CD4-positive, alpha-beta T cell treated with Interleukin-17A for 4 hours (primary cell): ENCODE data around the gene CLPTM1.
"Not testable (repeated sequence)": the region's sequence is repeated elsewhere in the genome, so short reads cannot be mapped to it uniquely, and the experiment has no call there.

Source experiments
- DNase-seq: peaks from one replicate; pipeline ENCODE4 v3.0.0-alpha.2; 2020; ENCODE audit warnings: mixed read lengths

Gene CLPTM1

GRCh38 chr19:44942067-44942571 is 13.1 kb upstream of the CLPTM1 start, which contains the start of gene APOC4:
Gene APOC4 (plus strand): TSS chr19:44942237. CDS start chr19:44942278, 41 bp downstream.
- no peak for DNase-seq

GRCh38 chr19:44943801-44944249 is 11.4 kb upstream of the CLPTM1 start:
- no peak for DNase-seq

- no peak for DNase-seq
These were observed 8.1 kb upstream of the CLPTM1 start for GRCh38 chr19:44947041-44947581.

GRCh38 chr19:44948237-44948636 is 6.9 kb upstream of the CLPTM1 start:
- no peak for DNase-seq

- DNase-seq: no peak
These were observed 6.3 kb upstream of the CLPTM1 start for GRCh38 chr19:44948763-44949374.

- DNase-seq: no peak
These were observed 5.6 kb upstream of the CLPTM1 start for GRCh38 chr19:44949550-44949949.

- peak; percentile 73 for DNase-seq
These were observed 3.7 kb upstream of the CLPTM1 start for GRCh38 chr19:44951179-44952159.

GRCh38 chr19:44954278-44954648 is 917 bp upstream of the CLPTM1 start:
- DNase-seq: no peak

- no peak for DNase-seq
These were observed 592 bp downstream of the CLPTM1 start for GRCh38 chr19:44955505-44956439.

GRCh38 chr19:44957526-44957925 is 2.3 kb downstream of the CLPTM1 start:
- DNase-seq: no peak

- DNase-seq: no peak
These were observed 2.9 kb downstream of the CLPTM1 start for GRCh38 chr19:44958090-44958489.

GRCh38 chr19:44959691-44960090 is 4.5 kb downstream of the CLPTM1 start:
- DNase-seq: no peak

- DNase-seq: no peak
These were observed 5.9 kb downstream of the CLPTM1 start for GRCh38 chr19:44960906-44961728.

GRCh38 chr19:44961821-44962220 is 6.6 kb downstream of the CLPTM1 start:
- no peak for DNase-seq

GRCh38 chr19:44968118-44968517 is 12.9 kb downstream of the CLPTM1 start:
- DNase-seq: no peak

- no peak for DNase-seq
These were observed 13.5 kb downstream of the CLPTM1 start for GRCh38 chr19:44968670-44969069.

- DNase-seq: no peak
These were observed 14.3 kb downstream of the CLPTM1 start for GRCh38 chr19:44969437-44969836.

GRCh38 chr19:44971451-44971850 is 16.3 kb downstream of the CLPTM1 start:
- DNase-seq: not testable (repeated sequence)

GRCh38 chr19:44972802-44973201 is 17.6 kb downstream of the CLPTM1 start:
- no peak for DNase-seq

- DNase-seq: no peak
These were observed 19.0 kb downstream of the CLPTM1 start for GRCh38 chr19:44973982-44974735.

GRCh38 chr19:44974857-44975256 is 19.7 kb downstream of the CLPTM1 start:
- DNase-seq: no peak
